ENCODE measurements around the gene SLC35E4. TPM values are rescaled to one million over a fixed set of nuclear protein-coding genes. Genes with fewer than 3 reads are reported as not detected.
A peak's percentile ranks its signal among the peaks of the same experiment; 100 is the strongest.

Gene SLC35E4
- total RNA-seq, 6 experiments from 2014 or later: 4.9 to 7.4 (median 5.5) TPM

- Mint-ChIP-seq H3K4me1 (ENCODE audit: low read depth) (no peaks in the 10 kb centered on the region), H3K27me3 (ENCODE audit: insufficient read depth) (peaks cover 13% of the 10 kb centered on the region), H3K9me3 (no peaks in the 10 kb centered on the region), H3K27ac (no peak overlapping the region), H3K36me3 (ENCODE audit: low read depth) (peaks cover 3% of the 10 kb centered on the region; the same call in 1 of the 2 replicates), H3K4me3 (no peak overlapping the region)
- TF ChIP-seq CTCF (IDR thresholded peaks at IDR 0.05): no peak
- no peak for DNase-seq
Measured at GRCh38 chr22:30596199-30596598, 39.4 kb upstream of the SLC35E4 start.

GRCh38 chr22:30596886-30597285 is 38.7 kb upstream of the SLC35E4 start:
- Mint-ChIP-seq H3K27ac (no peak overlapping the region), H3K4me1 (ENCODE audit: low read depth) (no peaks in the 10 kb centered on the region), H3K9me3 (no peaks in the 10 kb centered on the region), H3K4me3 (no peak overlapping the region), H3K36me3 (ENCODE audit: low read depth) (peaks cover 3% of the 10 kb centered on the region; the same call in 1 of the 2 replicates), H3K27me3 (ENCODE audit: insufficient read depth) (peaks cover 16% of the 10 kb centered on the region)
- no peak for DNase-seq
- TF ChIP-seq CTCF (IDR thresholded peaks at IDR 0.05): no peak

GRCh38 chr22:30598986-30599385 is 36.6 kb upstream of the SLC35E4 start:
- peaks cover 3% of the 10 kb centered on the region; the same call in 1 of the 2 replicates for H3K36me3 Mint-ChIP-seq (ENCODE audit: low read depth)

GRCh38 chr22:30600921-30601320 is 34.7 kb upstream of the SLC35E4 start:
- H3K9me3 Mint-ChIP-seq: no peaks in the 10 kb centered on the region
- H3K27ac Mint-ChIP-seq: no peak overlapping the region
- H3K27me3 Mint-ChIP-seq (ENCODE audit: insufficient read depth): peaks cover 5% of the 10 kb centered on the region
- H3K4me1 Mint-ChIP-seq (ENCODE audit: low read depth): peaks cover 7% of the 10 kb centered on the region
- no peak for DNase-seq
- no peak for TF ChIP-seq CTCF (IDR thresholded peaks at IDR 0.05)
- H3K36me3 Mint-ChIP-seq (ENCODE audit: low read depth): peaks cover 3% of the 10 kb centered on the region; the same call in 1 of the 2 replicates
- no peak overlapping the region for H3K4me3 Mint-ChIP-seq

More at GRCh38 chr22:30598986-30599385, 36.6 kb upstream of the SLC35E4 start:
- peaks cover 14% of the 10 kb centered on the region for H3K27me3 Mint-ChIP-seq (ENCODE audit: insufficient read depth)
- DNase-seq: no peak
- no peaks in the 10 kb centered on the region for H3K9me3 Mint-ChIP-seq
- no peak overlapping the region for H3K4me3 Mint-ChIP-seq
- no peaks in the 10 kb centered on the region for H3K4me1 Mint-ChIP-seq (ENCODE audit: low read depth)
- no peak for TF ChIP-seq CTCF (IDR thresholded peaks at IDR 0.05)
- H3K27ac Mint-ChIP-seq: no peak overlapping the region

GRCh38 chr22:30601464-30601863 is 34.1 kb upstream of the SLC35E4 start:
- peaks cover 3% of the 10 kb centered on the region; the same call in 1 of the 2 replicates for H3K36me3 Mint-ChIP-seq (ENCODE audit: low read depth)
- no peak for TF ChIP-seq CTCF (IDR thresholded peaks at IDR 0.05)
- no peak for DNase-seq
- no peak overlapping the region for H3K4me3 Mint-ChIP-seq
- H3K27me3 Mint-ChIP-seq (ENCODE audit: insufficient read depth): peaks cover 5% of the 10 kb centered on the region
- no peaks in the 10 kb centered on the region for H3K9me3 Mint-ChIP-seq
- no peak overlapping the region for H3K27ac Mint-ChIP-seq
- peaks cover 13% of the 10 kb centered on the region for H3K4me1 Mint-ChIP-seq (ENCODE audit: low read depth)

GRCh38 chr22:30602049-30602448 is 33.5 kb upstream of the SLC35E4 start:
- Mint-ChIP-seq H3K4me1 (ENCODE audit: low read depth) (peaks cover 17% of the 10 kb centered on the region), H3K27me3 (ENCODE audit: insufficient read depth) (peaks cover 5% of the 10 kb centered on the region), H3K9me3 (no peaks in the 10 kb centered on the region), H3K36me3 (ENCODE audit: low read depth) (peaks cover 3% of the 10 kb centered on the region; the same call in 1 of the 2 replicates), H3K4me3 (no peak overlapping the region), H3K27ac (no peak overlapping the region)
- peak; percentile 66 for TF ChIP-seq CTCF (IDR thresholded peaks at IDR 0.05)
- DNase-seq: peak; percentile 42
